GM21737 (cell line): Measurements from ENCODE around the gene RPL39.
A peak's percentile ranks its signal among the peaks of the same experiment; 100 is the strongest.
"Not testable (repeated sequence)": the region's sequence is repeated elsewhere in the genome, so short reads cannot be mapped to it uniquely, and the experiment has no call there.

Experiments used
- ATAC-seq: cut with Tn5 transposase; IDR thresholded peaks from one replicate; pipeline ENCODE4 v1.9.1; 2021; ENCODE audit warnings: mild to moderate bottlenecking, moderate library complexity; ENCODE audit not compliant: unreplicated experiment

The RPL39 gene

DNA sequence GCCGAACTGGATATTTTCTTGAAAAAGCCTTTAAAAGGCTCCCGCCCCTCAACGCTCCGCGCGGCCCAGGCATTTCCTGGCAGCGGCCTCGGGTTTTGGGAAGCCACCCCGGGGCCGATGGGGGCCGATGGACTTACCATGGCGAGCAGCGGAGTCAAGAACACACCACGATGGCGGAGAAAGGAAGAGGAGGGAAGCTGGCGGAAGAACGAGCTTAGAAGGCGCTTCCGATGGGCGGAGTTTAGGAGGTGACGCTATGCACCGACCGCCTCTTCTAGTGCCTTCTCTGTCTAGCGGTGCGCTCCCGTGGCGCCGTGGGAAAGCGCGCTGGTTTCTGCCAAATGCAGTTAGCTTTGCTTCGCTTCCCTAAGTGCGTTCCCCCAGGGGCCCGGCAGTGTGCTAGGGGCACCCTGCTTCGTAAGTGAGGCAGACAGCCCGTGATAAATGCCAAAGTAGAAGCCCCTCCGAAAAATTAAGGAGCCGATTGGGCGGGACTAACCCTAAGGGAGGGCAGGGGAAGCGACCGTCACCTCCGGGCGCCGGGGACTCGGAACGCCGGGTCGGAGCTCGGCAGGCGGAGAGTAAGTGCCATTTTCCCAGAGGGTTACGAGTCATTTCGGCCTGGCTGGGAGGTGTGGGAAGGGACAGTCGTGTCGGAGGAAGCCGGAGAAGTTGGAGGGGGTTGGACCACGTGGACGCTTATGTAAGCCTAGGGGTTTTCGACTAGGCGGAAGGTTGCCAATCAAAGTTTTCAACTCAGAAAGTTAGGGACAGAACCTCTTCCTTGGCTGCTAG lies at the start of gene RPL39:
Gene RPL39, minus strand, starts transcription at position 194 of the 795 bp plus-strand sequence. Its CDS starts 54 bp downstream, at position 140.
- ATAC-seq: peak; percentile 92

DNA sequence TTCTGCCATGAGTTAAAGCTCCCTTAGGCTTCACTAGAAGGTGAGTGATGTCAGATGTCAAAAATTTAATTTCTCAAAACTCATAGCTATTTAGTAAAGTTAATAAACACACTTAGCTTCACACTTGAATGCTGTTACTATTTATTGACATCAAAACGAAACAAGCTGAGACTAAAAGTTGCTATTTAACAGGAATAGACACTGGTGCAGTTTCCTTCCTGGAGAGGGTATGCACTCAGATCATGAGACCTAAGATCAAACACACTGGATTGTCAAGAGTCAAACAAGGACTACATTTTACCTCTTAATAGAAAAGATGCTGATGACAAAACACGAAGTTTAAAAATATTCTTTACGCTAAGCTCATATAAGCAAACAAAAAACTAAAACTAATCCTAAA lies 42.5 kb upstream of the RPL39 start:
- no peak for ATAC-seq

DNA sequence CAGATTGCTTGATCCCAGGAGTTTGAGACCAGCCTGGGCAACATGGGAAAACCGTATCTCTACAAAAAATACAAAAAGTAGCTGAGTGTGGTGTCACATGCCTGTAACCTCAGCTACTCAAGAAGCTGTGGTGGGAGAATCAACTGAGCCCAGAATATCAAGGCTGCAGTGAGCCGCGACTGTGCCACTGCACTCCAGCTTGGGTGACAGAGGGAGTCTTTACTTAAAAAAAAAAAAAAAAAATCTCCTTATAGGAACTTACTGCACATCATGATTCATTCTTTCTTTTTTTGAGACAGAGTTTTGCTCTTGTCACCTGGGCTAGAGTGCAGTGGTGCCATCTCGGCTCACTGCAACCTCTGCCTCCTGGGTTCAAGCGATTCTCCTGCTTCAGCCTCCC lies 37.0 kb upstream of the RPL39 start:
- ATAC-seq: no peak

DNA sequence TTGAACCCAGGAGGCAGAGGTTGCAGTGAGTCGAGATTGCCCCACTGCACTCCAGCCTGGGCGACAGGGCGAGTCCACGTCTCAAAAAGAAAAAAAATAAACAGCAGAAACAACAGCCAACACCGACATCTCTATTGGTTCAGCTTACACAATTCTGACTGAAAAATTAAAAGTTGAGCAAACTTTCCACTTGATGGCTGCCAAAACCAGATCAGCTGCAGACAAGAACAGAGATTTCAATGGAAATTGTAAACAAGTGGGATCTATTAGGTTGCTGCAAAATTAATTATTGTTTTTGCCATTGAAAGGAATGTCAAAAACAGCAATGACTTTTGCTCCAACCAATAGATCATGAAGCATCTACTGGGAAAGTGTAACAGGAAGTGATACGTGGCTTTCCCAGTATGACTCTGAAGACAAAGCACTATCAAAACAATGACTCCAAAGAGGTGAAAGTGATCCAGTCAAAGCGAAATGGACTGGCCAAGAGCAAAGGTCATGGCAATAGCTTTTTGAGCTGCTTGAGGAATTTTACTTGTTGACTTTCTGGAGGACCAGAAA lies 35.0 kb upstream of the RPL39 start:
- no peak for ATAC-seq

DNA sequence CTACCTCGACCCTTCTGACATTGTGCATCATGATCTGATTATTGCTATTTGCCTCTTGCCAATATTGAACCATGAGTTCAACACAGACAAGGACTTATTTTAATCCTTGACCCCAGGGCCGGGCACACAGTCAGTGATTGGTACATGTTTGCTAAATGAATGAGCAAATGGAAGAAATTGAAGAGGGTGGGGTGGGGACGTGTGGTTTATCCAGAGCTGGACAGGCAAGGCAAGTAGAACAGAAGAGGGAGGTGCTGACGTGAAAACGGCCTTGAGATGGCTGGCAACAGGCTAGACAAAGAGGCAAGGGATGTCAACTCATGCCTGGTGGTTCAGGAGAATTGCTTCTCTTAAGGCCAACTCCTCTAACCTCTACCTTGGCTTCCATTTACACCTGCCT lies 32.8 kb upstream of the RPL39 start:
- ATAC-seq: not testable (repeated sequence)

DNA sequence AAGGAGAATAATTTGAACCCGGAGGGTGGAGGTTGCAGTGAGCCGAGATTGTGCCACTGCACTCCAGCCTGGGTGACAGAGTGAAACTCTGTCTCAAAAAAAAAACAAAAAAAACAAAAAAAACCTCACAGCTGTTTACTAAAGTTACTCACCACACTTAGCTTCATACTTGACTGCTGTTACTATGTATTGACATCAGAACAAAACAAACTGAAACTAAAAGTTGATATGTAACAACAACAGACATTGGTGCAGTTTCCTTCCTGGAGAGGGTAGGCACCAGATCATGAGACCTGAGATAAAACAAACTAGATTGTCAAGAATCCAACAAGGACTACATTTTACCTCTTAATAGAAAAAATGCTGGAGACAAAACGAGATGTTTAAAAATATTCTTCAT lies 30.3 kb upstream of the RPL39 start:
- ATAC-seq: peak; percentile 99

DNA sequence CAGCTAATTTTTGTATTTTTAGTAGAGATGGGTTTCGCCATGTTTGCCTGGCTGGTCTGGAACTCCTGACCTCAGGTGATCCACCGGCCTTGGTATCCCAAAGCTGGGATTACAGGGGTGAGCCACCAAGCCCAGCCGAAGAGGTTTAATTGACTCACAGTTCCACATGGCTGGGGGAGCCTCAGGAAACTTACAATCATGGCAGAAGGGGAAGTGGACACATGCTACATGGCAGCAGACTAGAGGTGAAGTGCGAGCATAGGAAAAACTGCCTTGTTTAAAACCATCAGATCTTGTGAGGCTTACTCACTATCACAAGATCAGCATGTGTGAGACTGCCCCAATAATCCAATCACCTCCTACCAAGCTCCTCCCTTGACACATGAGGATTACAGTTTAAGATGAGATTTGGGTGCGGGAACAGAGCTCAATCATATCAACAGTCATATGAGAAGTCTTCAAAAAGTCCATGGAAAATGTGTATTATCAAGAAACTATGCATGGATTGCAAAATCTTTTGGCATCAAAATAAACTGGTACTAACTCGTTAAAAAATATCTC lies 25.8 kb upstream of the RPL39 start:
- no peak for ATAC-seq

DNA sequence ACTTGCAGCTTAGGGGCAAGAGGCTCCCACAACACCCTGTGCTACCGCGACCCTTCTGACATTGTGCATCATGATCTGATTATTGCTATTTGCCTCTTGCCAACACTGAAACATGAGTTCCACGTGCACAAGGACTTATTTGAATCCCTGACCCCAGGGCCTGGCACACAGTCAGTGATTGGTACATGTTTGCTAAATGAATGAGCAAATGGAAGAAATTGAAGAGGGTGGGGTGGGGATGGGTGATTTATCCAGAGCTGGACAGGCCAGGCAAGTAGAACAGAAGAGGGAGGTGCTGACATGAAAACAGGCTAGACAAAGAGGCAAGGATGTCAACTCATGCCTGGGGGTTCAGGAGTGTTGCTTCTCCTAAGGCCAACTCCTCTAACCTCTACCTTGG lies 24.9 kb upstream of the RPL39 start:
- ATAC-seq: no peak

DNA sequence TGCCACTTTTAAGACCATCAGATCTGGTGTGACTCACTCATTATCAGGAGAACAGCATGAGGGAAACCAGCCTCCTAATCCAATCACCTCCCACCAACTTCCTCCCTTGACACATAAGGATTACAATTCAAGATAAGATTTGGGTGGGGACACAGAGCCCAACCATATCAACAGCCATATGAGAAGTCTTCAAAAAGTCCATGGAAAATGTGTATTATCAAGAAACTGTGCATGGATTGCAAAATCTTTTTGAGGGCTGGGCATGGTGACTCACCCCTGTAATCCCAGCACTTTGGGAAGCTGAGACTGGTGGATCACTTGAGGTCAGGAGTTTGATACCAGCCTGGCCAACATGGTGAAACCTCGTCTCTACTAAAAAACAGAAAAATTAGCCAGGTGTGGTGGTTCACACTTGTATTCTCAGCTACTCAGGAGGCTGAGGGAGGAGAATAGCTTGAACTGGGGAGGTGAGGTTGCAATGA lies 17.8 kb upstream of the RPL39 start:
- no peak for ATAC-seq

DNA sequence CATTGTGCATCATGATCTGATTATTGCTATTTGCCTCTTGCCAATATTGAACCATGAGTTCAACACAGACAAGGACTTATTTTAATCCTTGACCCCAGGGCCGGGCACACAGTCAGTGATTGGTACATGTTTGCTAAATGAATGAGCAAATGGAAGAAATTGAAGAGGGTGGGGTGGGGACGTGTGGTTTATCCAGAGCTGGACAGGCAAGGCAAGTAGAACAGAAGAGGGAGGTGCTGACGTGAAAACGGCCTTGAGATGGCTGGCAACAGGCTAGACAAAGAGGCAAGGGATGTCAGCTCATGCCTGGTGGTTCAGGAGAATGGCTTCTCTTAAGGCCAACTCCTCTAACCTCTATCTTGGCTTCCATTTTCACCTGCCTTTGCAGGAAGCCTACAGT lies 17.0 kb upstream of the RPL39 start:
- ATAC-seq: not testable (repeated sequence)

DNA sequence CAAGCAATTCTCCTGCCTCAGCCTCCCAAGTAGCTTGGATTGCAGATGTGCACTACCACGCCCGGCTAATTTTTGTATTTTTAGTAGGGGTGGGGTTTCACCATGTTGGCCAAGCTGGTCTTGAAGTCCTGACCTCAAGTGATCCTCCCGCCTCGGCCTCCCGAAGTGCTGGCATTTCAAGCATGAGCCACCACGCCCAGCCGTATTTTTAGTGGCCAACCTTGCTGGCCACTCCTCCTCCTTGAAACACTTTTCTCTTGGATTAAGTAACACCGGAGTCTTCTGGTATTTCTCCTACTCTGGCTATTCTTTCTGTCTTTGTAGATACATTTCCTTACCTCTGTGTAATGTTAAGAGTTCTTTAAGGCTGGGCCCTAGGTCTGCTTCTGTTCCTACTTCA lies 11.1 kb upstream of the RPL39 start:
- ATAC-seq: no peak

DNA sequence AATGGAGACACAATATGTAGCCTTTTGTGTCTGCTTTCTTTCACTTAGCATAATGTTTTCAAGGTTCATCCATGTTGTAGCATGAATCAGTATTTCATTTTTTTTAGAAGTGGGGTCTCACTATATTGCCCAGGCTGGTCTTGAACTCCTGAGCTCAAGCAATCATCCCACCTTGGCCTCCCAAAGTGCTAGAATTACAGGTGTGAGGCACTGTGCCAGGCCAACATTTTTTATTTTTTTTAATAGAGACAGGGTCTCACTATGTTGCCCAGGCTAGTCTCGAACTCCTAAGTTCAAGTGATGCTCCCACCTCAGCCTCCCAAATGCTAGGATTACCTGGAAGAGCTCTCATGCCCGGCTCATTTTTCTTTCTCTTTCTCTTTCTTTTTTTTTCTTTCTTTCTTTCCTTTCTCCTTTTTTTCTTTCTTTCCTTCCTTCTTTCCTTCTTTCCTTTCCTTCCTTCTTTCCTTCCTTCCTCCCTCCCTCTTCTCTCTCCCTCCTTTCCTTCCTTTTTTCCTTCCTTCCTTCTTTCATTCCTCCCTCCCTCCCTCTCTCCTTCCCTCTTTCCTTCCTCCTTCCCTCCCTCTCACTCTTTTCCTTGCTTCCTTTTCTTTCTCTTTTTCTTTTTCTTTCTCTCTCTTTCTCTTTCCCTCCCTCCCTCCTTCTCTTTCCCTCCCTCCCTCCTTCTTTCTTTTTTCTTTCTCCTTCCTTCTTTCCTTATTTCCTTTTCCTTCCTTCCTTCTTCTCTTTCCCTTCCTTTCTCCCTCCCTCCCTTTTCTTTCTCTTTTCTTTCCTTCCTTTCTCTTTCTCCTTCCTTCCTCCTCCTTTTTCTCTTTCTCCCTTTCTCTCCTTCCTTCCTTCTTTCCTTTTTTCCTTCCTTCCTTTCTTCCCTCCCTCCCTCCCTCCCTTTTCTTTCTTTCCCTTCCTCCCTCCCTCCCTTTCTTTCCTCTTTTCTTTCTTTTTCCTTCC lies 10.1 kb upstream of the RPL39 start:
- no peak for ATAC-seq

DNA sequence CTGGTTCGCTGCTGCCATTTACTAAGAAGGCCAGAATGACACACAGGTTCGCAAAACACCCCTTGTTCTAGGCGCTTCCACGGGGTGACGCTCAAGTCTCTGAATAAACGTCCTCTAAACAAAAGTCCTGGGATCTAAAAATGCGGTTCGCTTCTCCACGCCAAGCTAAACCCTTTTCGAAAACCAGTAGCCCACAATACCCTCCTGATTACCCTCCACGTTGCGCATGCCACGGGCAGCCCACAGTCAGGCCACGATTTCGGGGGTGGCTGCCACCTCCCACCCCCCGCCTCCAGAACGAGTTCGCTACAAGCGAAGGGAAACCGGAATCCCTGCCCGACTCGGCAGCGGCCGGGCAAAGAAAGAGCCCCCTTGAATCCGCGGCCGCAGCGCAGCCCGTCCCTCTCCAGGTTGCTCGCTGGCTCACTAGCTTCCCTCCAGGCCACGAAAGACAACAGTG lies 423 bp downstream of the RPL39 start:
- peak; percentile 23 for ATAC-seq

DNA sequence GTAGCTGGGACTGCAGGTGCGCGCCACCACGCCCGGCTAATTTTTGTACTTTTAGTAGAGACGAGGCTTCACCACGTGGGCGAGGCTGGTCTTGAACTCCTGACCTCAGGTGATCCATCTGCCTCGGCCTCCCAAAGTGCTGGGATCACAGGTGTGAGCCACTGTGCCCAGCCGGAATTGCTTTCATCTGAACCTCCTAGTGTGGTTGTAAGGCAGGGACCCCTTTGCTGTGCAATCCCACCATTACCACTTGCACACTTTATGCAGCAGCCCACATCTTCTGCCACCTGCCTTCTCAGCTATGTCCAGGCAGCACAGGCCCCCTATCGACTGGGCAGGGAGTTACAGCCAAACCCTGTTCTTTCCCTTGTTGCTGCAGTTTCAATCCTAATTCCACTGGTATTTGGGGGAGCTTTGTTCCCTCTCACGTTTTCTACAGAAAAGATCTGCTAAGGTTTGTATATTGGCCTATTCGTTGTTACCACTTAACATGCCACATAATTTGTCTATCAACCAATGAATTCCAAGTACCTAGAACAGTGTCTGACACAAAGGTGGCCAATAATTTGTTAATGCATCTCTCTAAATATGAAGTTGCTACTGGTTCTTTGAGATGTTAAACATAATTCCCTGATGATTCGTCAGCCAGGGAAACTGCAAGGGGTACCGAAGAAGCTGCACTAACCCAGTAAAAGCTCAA lies 6.5 kb downstream of the RPL39 start:
- ATAC-seq: no peak

DNA sequence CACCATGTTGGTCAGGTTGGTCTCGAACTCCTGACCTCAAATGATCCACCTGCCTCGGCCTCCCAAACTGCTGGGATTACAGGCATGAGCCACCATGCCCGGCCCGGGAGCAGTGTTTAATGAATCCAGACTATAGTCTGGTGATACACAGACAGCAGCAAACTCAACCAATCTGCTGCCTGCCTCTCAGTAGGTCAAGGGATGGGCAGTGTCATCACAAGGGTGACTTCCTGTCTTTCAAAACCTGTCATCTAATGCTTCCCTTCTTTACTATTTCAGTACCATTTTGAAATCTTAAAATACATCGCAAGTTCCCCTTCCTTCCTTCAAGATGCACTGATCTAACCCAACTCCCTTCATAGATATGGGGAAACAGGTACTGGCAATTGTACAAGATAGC lies 8.4 kb downstream of the RPL39 start:
- no peak for ATAC-seq

DNA sequence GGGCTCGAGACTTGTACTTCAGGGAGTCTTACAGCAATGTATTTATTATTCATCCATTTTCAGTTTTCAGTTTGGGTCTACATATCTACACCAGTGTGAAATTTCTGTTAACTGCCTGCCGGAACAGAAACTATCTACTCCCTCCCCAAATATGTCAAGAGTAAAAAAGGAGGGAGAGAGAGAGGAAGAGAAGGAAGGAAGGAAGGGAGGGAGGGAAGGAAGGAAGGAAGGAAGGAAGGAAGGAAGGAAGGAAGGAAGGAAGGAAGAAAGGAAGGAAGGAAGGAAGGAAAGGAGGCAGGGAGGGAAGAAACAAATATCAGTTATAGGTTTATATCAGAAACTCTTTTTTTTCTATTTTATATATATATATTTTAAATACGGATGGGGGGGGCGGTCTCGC lies 12.6 kb downstream of the RPL39 start:
- ATAC-seq: no peak

DNA sequence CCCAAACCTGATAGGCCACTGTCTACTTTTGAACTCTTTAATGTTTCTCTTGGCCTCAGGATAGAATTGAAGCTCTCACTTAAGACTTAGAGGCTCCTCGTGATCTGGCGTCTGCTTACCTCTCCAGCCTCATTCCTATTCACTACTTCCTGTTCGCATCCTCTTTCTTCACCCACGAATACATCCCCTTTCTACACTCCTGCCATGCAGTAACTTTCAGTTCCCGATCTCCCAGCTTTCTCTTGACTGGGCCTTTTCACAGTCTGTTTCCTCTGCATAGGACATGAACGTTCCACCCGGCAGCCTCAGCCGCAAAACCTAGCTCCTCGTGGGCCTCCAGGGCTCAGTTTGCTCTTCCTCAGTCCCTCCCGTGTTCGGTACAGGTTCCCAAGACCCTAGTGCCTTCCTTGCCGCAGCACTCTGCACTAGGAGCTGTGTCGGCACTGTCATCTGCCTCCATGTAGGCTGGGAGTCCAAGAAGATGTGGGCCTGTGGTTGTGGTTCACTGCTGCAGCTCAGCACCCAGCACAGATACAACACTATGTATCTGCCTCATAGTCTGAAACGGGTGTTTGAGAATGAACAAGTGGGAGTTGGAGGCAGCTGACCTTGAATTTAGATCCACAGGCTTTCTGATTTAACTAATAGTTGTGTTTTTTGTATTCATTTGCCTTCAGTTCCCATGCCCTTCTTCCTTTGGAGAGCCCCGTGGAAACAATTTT lies 15.8 kb downstream of the RPL39 start:
- ATAC-seq: no peak

DNA sequence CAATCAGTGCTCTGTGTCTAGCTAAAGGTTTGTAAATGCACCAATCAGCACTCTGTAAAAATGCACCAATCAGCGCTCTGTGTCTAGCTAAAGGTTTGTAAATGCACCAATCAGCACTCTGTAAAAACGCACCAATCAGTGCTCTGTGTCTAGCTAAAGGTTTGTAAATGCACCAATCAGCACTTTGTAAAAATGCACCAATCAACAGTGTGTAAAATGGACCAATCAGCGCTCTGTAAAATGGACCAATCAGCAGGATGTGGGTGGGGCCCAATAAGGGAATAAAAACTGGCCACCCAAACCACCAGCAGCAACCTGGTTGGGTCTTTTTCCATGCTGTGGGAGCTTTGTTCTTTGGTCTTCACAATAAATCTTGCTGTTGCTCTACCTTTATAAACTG lies 22.0 kb downstream of the RPL39 start:
- not testable (repeated sequence) for ATAC-seq

DNA sequence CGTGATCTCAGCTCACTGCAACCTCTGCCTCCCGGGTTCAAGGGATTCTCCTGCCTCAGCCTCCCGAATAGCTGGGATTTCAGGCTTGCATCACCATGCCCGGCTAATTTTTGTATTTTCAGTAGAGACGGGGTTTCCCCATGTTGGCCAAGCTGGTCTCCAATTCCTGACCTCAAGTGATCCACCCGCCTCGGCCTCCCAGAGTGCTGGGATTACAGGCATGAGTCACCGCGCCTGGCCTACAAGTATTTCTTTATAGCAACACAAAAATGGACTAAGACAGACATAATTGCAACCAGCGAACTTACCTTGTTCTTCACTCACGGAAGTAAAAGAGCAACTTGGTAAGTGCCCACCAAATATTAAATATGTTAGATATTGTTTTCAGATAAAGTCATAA lies 23.0 kb downstream of the RPL39 start:
- ATAC-seq: not testable (repeated sequence)
